ENCODE measurements around the gene NUP93.
"Not testable (repeated sequence)": the region's sequence is repeated elsewhere in the genome, so short reads cannot be mapped to it uniquely, and the experiment has no call there.

Gene NUP93

DNA sequence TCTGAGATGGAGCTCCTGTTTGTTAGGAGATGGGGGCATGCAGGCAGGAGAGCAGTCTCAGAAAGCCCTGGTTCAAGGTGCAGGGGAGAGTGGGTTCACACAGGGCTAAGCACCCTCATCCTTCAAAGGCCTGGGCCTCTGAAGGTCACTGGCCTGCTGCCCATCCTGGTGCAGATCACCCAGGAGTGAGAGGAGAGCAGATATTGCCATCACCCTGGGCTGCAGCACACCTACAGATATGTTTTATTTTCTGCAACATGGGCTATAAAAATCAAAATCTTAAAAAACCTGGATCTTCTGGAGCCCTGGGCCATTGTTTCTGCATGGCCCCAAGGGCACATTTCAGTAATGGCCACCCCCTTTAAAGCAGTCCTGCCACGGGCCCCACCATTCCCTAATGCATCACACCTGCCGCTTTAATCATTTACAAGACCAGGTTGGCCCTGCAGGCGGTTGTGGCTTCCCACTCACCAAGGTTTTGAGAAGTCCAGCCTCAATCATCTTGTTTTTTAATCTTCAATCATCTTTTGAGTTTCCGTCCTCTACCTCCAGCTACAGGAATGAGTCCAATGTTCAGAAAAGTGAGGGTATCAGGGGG lies 20.4 kb upstream of the NUP93 start:
- no peak for DNase-seq

DNA sequence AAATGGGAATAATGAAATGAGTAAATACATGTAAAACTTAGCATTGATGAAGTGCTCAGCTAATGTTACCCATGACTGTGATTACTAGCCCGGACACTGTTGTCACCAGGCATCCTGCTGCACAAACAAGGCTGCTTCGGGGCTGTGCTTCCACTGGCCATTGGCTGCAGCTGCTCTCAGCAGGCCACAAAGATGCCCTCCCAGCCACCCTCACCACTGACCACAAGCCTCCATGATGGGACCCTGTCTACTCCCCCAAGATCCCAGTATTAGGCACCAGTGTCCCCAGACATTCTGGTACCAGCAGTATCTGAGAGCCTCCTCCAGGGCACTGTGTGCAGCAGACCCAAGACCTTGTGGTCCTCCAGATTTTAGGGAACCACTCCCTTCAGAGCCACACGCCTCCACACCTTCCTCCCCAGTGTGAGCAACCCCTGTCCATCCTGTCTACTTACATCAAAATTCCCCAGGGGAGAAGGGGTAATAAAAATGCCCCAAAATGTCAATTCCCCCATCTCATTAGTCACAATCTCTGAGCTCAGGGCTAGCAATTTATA lies 19.7 kb upstream of the NUP93 start:
- DNase-seq = no peak

DNA sequence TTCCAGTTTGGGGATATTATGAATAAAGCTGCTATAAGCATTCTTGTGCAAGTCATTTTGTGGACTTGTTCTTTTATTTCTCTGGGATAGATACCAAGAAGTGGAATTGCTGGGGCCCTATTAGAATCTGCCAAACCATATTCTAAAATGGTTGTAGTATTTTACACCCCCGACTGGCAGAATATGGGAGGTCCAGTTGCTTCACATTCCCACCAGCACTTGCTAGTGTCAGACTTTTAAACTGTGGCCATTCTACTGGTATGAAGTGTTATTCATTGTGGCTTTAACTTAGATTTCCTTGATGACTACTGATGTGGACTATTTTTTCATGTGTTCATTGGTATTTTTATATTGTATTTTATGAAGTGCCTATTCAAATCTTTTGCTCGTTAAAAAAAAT lies 18.1 kb upstream of the NUP93 start:
- DNase-seq = no peak

DNA sequence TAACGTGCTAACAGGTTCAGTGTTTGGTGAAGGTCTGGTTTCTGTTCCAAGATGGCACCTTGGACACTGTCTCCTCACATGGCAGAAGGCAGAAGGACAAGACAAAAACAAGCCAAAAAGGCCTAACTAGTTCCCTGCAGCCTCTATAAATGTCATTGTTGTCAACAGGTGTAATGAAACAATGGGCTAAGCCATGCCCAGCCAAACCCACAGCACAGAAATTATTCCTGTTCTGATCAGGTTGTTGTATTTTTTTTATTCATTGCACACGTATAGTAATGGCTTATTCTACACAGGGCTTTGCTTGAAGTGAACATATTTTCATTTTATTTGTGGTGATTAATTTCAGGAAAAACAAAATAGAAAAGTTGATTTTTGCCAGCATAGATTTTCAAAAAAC lies 16.1 kb upstream of the NUP93 start:
- no peak for DNase-seq

DNA sequence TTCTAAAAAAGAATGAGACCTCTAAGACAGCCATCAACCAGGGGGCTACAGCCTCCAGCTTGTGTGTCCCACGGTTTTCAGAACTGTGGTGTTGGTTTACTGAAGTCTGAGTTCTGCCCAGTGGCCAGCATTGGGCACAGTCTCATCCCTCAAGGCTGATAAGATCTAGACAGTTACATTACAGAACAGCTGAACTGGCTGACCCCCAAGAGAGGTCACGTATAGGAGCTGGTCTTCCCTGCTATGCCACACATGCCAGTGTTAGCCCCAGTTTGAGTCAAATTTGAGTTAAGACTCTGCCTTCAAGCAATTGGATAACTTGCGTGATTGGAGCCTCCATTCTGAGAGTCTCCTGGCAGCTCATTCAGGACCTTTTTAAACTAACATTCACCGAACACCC lies 14.8 kb upstream of the NUP93 start:
- no peak for DNase-seq

DNA sequence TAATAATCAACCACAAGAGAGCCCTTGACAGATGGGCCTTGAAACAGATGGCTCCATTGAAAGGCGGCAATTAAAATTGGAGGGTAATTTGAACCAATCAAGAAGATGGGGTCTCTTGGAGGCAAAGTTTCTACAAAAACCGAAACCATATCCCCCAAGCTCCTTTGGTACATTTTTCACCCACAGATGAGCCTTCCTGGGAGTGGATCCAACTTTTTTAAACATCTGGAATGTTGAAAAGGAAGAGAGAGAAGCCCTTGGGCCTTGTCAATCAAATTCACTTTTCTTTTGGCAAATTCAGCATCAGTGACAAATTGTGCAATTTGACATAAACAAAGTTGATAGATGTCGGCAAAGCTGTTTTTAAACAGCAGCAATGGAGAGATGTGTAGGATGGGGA lies 13.2 kb upstream of the NUP93 start:
- DNase-seq = peak; percentile 30

DNA sequence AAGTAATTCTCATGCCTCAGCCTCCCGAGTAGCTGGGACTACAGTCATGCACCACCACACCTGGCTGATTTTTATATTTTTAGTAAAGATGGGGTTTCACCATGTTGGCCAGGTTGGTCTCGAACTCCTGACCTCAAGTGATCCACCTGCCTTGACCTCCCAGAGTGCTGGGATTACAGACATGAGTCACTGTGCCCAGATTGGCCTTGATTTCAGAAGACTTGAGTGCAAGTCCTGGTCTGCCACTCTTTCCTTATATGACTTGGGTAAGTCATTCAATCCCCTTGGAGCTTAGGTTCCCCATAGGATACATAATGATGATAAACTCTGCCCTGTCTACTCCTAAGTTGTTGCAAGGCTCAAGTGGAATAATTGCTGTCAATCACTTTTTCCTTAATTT lies 12.4 kb upstream of the NUP93 start:
- not testable (repeated sequence) for DNase-seq

DNA sequence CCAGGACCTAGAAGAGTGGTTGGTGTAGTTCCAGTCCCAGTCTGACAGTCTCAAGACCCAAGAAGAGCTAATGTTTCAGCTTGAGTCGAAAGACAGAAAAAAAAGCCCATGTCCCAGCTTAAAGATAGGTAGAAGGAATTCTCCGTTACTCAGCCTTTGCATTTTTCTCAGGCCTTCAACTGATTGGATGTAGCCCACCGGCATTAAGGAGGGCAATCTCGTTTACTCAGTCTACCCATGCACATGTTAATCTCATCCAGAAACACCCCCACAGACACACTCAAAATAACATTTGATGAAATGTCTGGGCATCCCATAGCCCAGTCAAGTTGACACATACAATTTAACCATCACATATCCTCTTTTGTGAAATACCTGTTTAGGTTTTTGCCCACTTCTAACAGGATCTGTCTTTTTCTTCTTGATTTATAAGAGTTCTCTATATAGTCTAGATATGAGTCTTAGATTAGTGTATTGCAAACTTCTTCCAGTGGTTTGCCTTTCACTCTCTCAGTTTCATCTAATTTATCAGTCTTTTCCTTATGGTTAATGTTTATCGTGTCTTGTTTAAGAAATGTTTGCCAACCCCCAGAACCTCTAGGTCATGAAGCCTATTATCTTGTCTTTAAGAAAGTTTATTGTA lies 7.6 kb upstream of the NUP93 start:
- no peak for DNase-seq

DNA sequence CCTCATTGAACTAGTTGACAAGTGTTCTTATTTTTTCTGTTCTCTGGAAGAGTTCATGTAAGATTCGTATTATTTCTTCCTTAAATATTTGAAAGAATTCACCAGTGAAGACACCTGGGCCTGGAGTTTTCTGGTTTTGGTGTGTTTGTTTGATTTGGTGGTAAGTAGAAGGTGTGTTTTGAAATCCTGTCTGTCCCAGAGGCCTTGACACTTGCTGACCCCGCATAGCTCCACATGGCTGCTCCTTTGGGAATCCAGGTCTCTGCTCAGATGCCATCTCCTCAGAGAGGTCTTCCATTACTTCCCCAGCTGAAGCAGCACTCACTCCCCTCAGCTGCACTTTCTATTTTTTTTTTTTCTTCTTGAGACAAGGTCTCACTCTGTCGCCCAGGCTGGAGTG lies 5.7 kb upstream of the NUP93 start:
- no peak for DNase-seq

DNA sequence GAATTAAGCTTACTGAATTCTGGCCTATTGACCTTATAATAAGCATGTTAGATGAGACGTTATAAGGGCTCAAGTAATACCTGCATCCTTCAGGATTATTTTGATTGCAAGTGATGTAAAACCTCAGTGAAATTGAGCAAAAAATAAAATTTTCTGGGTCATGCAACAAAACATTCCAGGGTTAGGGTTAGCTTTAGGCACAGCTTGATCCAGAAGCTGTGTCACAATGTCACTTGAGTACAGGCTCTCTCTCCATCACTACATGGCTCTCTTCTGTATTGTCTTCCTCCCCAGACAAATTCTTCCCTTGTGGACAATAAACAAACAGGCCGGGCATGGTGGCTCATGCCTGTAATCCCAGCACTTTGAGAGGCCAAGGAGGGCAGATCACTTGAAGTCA lies 3.6 kb upstream of the NUP93 start:
- DNase-seq = no peak

DNA sequence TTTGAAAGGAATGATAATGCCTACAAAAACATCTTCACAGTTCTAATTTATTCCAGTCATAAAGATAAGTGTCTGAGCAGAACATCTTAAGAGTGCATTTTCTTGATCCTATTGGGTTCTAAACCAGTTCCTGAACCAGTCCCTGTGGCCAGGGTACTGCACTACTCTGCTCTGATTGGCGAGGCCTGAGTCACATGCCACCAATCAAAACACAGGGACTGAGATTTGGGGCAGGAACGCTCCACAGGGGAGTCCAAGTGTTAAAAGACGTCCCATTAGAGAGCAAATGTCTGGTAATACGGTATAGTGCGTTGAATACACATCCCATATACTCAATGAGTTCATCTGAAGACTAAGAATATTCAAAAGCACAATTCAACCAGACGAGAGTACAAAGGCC lies 3.0 kb upstream of the NUP93 start:
- no peak for DNase-seq

DNA sequence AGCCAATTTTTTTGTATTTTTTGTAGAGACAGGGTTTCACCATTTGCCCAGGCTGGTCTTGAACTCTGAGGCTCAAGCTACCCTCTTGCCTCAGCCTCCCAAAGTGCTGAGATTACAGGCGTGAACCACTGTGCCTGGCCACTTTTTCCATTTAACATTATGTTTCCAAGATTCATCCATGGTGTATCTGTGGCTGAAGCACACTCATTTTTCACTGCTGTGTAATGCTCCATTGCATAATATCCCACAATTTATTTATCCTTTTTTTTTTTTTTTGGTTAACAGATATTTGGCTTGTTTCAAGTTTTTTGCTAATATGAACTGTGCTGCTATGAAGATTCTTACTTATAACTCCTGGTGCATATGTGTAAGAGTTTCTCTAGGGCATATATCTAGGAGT lies 1.9 kb upstream of the NUP93 start:
- no peak for DNase-seq

DNA sequence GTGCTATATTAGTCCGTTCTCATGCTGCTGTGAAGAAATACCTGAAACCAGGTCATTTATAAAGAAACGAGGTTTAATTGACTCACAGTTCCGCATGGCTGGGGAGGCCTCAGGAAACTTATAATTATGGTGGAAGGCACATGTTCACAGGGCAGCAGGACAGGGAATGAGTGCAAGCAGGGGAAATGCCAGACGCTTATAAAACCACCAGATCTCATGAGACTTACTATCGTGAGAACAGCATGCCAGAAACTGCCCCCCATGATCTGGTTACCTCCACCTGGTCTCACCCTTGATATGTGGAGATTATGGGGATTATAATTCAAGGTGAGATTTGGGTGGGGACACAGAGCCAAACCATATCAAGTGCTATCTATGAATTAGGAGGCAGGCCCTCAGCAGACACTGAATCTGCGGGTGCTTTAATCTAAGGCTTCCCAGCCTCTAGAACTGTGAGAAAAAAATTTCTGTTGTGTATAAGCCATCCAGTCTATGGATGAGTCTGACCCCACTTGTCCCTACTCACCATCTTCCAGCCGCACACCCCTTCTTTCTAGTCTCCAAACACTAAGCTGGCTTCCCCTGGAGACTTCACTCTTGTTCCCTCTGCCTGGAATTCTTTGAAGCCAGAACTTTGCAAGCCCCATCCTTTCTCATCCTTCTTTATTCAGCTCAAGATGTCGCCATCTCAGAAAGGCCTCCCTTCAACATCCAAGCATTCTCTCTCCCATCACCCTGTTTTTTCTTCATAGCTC lies 772 bp upstream of the NUP93 start:
- DNase-seq = no peak

DNA sequence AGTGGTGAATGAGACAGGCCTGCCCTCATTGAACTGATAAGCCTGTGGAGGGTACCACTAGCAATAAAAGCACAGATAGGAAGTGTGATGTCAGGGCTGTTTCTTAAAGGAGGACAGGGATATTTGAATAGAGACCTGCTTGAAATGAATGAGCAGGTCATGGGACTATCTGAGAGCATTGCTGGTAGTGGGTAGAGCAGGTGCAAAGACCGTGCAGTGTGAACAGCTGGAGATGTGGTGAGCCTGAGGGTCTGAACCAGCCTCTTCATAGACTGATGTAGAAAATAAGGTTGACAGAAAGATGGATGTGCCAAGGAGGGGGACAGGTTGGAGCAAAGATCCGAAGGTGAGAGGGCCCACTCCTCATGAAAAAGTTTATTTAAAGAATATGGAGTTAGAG lies 2.4 kb downstream of the NUP93 start:
- DNase-seq = no peak

DNA sequence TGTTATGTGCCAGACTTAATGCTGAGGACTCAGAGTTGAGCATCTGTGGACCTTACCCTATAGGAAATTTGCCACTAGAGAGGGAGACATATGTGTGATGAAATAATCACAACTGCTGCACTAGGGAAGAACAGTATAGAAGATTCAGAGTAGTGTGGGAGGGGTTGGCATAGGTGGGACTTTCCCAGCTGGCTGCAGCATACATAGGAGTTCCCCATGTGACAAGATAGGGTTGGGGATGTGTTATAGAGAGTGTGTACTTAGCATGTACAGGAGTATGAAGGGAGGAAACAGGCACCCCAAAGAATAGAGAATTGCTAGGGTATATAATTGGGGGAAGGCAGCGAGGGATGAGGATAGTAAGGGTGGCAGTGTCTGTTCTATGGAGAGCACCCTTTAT lies 2.9 kb downstream of the NUP93 start:
- no peak for DNase-seq

DNA sequence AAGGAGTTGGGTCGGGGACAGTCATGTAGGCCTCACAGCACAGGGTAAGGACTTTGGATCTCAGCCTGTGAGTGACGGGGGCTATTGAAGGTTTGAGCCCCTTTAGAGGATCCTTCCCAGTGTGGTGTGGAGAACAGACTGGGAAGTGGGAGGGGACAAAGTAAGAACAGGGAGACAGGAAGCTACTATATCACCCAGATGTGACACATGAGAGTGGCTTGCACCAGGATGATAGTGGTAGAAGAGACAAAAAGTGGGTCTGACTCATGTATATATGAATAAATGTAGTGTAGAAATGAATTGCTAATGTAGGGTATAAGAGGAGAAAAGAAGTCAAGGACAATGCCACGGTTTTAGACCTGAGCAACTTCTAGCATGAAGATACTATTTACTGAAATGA lies 4.5 kb downstream of the NUP93 start:
- DNase-seq = no peak

DNA sequence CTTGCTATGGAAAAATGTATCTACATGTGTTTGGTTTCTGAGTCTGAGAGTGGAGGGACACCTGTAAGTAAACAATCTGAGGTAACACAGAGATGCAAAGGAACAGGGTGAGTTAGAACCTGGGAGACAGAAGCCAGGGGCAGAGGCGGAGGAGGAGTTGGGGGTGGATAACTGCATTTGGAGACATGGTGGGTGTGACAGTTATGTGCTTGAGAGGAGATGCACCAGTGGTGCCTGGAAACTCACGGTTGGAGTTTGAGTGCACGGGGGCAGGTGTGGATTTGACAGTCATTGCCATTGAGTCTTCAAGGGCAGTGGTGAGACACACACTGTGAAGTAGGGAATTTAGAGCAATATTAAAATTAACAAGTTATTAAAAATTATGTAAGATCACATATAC lies 6.5 kb downstream of the NUP93 start:
- DNase-seq = no peak

DNA sequence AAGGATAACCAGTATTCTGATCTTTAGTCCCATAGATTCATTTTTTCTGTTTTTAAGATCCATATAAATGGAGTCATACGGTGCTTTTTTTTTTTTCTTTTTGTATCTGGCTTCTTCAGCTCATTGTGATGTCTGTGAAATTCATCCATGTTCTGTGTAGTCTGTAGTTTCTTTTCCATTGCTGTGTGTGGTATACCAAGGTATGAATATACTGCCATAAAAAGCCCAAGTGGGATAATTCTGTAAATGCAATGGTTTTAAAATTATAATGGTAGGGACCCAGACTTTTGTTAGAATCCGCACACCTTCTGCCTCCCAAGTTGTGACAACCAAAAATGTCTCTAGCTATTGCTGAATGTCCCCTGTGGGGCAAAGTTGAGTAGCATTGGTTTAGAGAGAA lies 7.6 kb downstream of the NUP93 start:
- DNase-seq = no peak

DNA sequence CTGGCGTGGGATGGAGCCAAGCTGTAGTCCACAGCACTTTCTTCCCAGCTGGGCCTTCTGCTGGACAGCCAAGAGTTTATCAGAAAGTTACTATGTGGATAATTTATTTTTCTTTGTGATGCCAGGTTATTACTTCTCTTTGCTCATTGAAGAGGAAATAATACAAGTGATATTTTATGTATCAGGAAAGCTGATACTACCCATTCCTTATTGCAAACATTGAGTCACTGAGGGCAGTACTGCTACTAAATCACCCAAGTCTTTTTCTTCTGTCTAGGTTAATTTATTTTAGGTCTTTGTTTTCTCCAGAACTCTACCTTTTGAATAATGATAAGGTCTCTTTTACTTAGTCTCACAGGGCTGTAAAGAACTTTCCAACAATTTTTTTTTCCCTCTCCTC lies 8.3 kb downstream of the NUP93 start:
- DNase-seq = no peak

DNA sequence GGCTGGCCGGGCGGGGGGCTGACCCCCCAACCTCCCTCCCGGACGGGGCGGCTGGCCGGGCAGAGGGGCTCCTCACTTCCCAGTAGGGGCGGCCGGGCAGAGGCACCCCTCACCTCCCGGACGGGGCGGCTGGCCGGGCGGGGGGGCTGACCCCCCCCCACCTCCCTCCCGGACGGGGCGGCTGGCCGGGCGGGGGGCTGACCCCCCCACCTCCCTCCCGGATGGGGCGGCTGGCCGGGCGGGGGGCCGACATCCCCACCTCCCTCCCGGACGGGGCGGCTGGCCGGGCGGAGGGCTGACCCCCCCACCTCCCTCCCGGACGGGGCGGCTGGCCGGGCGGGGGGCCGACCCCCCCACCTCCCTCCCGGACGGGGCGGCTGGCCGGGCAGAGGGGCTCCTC lies 9.4 kb downstream of the NUP93 start:
- not testable (repeated sequence) for DNase-seq

DNA sequence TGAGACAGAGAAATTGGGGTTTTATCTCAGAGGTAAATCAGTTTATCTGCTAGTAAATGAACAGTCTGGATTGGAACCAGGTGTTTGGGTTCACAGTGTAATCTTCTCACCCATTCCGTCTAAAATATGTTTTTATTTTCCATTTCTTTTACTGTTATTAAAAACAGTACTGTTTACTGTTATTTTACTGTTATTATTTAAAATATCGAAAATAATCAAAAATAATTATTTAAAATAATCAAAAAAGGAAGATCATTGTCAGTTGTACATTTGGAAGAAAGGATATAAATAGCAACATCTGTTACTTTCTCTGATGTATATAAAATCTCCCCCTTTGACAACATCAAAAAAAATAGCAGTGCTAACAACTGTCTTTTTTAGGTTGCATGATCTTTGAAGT lies 11.5 kb downstream of the NUP93 start:
- no peak for DNase-seq

DNA sequence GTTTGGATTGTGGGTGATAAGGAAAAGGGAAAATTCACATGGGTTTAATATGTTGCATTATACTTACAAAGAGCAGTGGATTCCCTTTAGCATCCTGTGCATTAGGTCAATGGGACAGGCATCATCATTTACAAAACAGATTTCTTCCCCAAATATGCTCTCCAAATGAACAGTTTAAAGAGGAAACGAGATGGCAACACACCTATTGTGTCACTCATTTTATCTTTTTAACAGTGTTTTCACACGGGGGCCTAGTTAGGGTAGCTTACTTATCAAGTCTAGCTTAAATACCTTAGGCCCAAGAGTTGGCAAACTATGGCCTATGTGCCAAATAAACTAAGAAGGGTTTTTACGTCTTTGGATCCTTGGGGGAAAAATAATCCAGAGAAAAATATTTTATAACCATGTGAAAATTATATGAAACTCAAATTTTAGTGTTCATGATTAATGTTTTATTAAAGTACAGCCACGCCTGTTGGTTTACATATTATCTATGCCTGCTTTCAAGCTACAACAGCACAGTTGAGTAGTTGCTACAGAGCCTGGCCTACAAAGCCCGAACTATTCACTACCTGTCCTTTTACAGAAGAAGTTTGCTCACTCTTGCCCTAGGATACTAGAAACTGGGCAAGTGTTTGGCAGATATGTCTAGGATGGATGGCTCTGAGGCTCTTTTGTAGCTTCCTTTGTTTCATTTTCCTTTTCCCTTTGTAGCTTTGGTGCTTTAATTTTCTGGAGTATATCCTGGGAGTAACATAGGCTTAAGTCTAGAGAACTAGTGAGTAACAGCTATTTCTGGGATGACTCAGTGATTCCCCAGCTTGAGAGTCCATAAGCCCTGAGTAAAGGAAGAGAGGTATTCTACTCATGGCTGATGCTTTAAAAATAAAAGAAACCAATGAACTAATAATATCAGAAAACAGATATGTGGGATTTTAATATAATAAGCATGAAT lies 12.4 kb downstream of the NUP93 start:
- DNase-seq = no peak

DNA sequence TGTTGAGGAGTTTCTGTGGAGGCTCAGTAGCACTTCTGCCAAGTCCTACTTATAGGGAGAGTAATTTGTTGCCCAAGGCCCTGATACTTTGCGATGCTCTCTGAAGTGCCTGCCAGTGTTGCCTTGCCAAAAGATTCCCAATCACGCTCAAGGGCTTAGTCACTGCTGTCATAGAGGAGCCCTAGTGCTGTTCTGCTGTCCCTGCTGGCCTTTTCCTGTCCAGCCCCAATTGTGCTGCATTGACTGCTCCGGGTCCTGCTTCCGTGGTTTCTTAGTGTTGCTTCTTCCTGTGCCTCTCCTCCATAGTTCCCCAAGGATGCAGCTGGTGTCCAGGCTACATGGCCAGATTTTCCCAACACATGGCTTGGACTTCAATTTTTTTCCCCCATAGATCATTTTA lies 13.9 kb downstream of the NUP93 start:
- peak; percentile 13 for DNase-seq
